Dedifferentiated amniotic fluid mesenchymal stem cell (primary cell): ENCODE data around the gene TMEM250.

ENCODE experiments used
- DNase-seq: peaks from one replicate; pipeline ENCODE4 v3.0.0-alpha.2; 2016; ENCODE audit errors: extremely low spot score

The TMEM250 gene

DNA sequence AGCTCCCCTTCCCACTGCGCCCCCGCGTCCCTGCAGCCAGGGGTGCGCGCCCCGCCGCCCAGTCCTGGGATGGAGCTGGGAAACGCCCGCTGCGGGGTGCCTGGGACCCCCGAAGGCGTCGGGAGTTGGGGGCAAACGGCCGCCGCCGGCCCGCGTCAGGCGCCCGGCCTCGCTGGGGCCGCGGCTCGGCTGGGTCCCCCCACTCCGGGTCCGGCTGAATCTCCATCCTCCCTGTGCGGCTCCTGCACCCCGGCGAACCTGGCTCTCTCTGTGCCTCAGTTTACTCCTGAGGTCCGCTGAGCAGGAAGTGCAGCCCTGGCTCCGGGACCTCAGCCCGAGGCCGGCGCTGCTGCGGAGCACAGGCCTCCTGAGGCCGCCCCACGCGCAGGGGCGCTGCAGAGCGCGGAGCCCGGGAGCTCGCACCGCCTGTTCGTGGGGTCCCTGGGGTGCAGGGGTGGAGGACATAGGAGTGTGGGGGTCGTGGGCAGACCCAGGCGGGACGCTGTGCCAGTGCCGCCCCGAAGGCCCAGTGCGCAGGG is 13.9 kb upstream of the TMEM250 start:
- no peak for DNase-seq

GRCh38 chr9:136131629-136132511 is 13.2 kb upstream of the TMEM250 start:
- no peak for DNase-seq

GRCh38 chr9:136129176-136129575 is 10.5 kb upstream of the TMEM250 start:
- no peak for DNase-seq

- DNase-seq, result no peak
These were observed 9.8 kb upstream of the TMEM250 start for GRCh38 chr9:136128436-136128835.

- no peak for DNase-seq
These were observed 8.6 kb upstream of the TMEM250 start for GRCh38 chr9:136127313-136127712.

DNA sequence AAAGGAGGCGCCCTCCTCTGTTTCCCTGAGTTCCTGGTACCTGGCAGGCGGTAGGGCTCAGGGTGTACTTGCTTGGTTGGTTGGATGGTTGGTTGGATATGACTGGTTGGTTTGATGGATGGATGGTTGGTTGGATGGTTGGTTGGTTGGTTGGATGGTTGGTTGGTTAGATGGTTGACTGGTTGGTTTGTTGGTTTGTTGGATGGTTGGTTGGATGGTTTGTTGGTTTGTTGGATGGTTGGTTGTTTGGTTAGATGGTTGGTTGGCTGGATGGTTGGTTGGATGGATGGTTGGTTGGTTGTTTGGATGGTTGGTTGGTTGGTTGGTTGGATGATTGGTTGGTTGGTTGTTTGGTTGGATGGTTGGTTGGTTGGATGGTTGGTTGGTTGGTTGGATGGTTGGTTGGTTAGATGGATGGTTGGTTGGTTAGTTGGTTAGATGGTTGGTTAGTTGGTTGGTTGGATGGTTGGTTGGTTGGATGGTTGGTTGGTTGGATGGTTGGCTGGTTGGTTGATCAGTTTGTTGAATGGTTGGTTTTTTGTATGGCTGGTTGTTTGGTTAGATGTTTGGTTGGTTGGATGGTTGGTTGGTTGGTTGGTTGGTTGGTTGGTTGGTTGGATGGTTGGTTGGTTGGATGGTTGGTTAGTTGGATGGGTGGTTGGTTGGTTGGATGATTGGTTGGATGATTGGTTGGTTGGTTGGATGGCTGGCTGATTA is 6.5 kb upstream of the TMEM250 start:
- no peak for DNase-seq

DNA sequence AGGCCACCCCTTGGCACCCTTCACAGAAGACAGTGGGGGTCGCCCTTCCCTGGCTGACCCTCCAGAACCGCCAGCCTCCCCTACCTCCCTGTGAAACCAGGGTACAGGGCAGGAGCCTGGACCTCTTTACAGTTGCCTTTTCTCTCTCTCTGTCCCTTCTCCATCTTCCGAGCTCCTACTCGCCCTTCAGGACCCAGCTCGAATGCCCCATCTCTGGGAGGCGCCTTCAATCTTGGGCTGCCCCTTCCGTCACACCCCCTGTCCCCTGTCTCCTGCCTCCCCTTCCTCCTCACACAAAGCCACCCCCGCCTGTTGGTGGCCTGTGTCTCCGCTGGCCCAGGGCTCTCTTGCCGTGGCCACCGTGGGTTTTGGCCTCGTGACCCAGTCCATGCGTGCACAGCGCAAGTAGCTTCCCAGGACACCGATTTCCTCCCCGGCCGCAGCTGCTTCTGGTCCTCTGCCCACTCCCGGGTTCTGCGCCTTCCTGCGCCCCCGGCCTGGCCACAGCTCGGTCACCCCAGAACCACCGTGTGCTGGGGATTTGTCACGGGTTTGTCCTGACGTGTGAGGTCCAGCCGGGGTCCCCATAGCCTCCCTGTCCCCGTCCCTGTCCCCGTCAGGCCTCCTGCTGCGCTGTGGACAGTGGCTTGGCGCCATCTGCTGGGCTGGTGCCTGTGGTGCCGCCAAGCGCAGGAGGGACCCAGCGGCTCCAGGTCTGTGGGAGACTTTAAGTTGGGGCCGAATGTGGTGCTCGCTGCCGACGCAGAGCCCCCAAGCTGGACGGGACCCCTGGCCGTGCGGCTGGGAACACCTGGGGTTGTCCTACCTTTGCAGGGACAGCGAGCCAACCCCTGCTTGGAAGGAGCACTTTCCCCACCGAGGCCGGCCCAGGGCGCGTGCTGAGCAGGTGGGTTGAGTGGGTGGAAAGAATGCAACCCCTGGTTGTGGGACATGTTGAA is 4.0 kb upstream of the TMEM250 start:
- peak; percentile 31 for DNase-seq

- no peak for DNase-seq
These were observed 3.1 kb upstream of the TMEM250 start for GRCh38 chr9:136121801-136122200.

DNA sequence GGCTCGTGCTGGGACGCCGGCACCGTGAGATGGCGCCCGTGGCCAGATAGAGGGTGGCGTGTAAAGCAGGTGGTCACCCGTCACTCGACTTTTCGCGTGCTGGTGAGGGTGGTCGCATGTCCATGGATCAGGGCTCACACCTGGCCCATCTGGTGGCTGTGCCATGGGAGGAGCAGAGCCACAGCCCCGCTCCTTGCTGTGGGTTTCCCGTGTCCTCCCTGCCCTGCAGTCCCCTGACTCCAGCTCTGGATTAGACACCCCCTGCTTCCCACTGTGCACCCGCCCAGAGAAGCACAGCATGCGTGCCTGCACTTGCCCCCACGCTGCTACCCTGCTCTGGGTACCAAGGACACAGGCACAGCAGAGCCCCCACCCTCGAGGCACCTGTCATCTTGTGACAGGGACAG is 1.8 kb upstream of the TMEM250 start:
- no peak for DNase-seq

DNA sequence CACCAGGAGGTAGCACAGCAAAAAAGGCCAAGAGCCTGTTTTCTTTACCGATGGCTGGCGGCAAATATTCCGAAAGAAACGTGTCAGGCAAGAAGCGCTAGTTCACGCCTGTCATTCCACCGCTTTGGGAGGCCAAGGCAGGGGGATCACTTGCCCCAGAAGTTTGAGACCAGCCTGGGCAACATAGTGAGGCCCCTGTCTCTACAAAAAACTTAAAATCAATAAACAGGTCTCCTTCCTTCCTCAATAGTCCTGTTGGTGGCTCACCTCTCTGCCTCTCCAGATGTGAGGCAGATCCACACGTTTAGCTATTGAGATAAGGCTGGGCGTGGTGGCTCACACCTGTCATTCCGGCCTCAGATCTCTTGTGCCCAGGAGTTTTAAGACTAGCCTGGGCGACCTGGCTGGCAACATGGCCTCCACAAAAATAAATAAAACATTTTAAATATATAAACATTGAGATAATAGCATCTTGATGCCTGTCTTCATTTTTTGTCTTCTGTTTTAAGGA is 1.3 kb upstream of the TMEM250 start:
- no peak for DNase-seq

- DNase-seq, result no peak
These were observed 597 bp upstream of the TMEM250 start for GRCh38 chr9:136119061-136119882.

- no peak for DNase-seq
These were observed 757 bp downstream of the TMEM250 start for GRCh38 chr9:136117916-136118319.

GRCh38 chr9:136117291-136117915 is 1.3 kb downstream of the TMEM250 start:
- no peak for DNase-seq

DNA sequence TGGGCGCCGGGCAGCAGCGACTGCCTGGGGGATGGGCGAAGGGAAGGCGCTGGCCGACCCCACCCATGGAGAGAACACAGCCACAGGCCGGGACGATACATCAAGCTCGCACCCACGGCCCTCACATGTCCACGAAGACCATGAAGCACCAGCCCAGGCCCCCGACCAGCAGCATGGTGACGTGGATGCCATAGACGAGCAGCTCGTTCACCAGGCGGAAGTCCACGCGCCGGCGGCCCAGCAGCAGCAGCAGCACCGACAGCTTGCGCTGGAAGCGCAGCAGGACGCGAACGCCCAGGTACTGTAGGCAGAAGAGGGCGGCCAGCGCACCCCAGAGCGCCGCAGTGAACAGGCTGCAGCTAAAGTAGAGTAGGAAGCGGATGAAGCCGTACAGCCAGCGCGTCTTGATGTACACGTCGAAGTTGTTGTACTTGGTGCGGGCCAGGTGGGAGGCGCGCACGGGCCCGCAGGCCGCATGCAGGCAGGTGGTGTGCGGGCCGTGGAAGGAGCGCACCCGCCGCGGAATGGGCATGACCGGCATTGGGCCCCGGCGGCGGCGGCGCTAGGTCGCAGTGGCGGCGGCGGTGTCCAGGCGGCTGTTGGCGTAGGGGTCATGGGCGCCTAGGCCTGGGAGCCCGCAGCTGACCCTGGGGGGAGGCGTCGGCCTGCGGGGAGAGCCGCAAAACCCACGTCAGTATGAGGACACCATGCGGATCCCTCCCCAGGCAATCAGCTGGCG is 2.1 kb downstream of the TMEM250 start:
- no peak for DNase-seq

DNA sequence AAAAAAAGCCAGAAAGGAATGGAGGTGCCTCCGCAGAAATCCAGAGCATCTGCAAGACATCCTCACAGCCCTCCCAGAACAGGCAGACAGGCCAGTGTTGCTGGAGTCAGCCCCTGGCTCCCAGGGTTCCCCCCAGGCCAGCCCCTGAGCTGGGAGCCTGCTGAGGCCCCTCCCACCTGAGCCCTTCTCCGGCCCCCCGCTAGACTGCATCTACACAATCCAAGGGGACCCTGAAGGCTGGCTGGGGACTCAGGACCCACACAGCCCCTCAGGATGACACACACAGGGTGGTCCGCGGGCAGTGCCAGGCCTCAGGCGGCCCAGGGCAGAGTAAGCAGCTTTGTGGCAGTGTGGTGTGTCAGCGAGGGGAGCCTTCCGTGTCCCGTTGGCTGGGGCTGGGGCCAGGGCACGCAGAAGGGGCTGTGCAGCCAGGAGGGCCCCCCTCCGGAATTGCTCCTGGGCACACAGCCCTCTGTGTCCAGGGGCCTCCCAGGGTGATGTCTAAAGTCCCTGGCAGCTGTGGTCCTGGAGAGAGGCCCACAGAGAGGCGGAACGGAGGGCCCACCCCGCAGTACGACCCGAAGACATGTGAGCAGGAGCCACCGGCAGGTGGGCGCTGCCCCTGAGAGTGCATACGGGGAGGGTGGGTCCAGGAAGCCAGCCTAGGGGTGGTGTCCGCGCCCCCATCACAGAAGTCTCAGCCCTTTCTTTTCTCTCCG is 2.9 kb downstream of the TMEM250 start:
- DNase-seq, result no peak

DNA sequence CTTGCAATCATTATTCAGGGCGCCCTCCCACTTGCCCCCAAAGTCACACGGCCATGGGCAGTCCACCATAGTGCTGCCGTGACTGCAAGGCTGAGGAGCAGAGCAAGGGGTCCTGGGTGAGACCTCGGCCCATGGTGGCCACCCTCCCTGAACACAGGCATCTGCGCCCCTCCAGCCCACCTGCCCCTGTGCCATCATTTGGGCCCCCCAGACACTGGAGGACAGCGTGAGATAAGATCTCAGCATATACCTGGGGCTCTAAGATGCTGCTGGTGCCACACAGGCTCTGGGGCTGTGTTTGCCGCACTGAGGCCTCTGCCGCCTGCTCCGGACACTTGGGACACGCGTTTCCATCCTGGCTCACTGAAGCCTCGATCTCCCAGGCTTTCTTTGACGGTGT is 3.5 kb downstream of the TMEM250 start:
- DNase-seq, result no peak

GRCh38 chr9:136114610-136115009 is 4.1 kb downstream of the TMEM250 start:
- DNase-seq, result no peak

GRCh38 chr9:136112541-136112940 is 6.1 kb downstream of the TMEM250 start:
- no peak for DNase-seq

GRCh38 chr9:136111910-136112309 is 6.8 kb downstream of the TMEM250 start:
- no peak for DNase-seq
